Measurements from ENCODE around the gene CNTLN. TPM values are rescaled to one million over a fixed set of nuclear protein-coding genes. Genes with fewer than 3 reads are reported as not detected.

The CNTLN gene
- total RNA-seq, 1 donor from 2014 or later = 7.4 TPM

DNA sequence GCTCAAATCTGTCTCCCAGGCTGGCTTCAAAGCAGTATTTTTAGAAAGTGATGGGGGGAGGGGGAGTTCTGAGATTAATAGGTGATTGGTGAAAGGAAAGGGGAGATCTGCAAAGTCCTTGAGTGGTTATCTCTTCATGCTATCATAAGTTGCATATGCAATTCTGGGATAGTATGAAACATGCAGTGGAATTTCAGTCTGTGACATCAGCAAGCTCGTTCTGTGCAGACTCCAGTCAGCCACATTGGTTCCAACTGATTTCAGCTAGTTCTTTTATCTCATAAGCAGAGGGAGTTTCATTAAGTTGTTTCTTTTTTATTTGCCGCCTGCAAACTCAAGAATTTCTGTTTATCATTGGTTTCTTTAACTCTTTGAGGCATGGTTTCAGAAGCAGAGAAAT lies 263.5 kb downstream of the CNTLN start:
- no peaks in the 10 kb centered on the region for H3K9me3 Mint-ChIP-seq (ENCODE audit: unreplicated experiment)
- TF ChIP-seq, protein P1, sequence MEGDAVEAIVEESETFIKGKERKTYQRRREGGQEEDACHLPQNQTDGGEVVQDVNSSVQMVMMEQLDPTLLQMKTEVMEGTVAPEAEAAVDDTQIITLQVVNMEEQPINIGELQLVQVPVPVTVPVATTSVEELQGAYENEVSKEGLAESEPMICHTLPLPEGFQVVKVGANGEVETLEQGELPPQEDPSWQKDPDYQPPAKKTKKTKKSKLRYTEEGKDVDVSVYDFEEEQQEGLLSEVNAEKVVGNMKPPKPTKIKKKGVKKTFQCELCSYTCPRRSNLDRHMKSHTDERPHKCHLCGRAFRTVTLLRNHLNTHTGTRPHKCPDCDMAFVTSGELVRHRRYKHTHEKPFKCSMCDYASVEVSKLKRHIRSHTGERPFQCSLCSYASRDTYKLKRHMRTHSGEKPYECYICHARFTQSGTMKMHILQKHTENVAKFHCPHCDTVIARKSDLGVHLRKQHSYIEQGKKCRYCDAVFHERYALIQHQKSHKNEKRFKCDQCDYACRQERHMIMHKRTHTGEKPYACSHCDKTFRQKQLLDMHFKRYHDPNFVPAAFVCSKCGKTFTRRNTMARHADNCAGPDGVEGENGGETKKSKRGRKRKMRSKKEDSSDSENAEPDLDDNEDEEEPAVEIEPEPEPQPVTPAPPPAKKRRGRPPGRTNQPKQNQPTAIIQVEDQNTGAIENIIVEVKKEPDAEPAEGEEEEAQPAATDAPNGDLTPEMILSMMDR (IDR thresholded peaks at IDR 0.05; ENCODE audit: unreplicated experiment) = no peak
- no peak for DNase-seq (ENCODE audit: low spot score)
- H3K27me3 Mint-ChIP-seq (ENCODE audit: unreplicated experiment) = no peaks in the 10 kb centered on the region
- H3K4me1 Mint-ChIP-seq (ENCODE audit: unreplicated experiment) = no peaks in the 10 kb centered on the region
- no peaks in the 10 kb centered on the region for H3K36me3 Mint-ChIP-seq (ENCODE audit: low read depth, unreplicated experiment)
- no peak overlapping the region for H3K27ac Mint-ChIP-seq (ENCODE audit: unreplicated experiment)
- no peak overlapping the region for H3K4me3 Mint-ChIP-seq (ENCODE audit: unreplicated experiment)

DNA sequence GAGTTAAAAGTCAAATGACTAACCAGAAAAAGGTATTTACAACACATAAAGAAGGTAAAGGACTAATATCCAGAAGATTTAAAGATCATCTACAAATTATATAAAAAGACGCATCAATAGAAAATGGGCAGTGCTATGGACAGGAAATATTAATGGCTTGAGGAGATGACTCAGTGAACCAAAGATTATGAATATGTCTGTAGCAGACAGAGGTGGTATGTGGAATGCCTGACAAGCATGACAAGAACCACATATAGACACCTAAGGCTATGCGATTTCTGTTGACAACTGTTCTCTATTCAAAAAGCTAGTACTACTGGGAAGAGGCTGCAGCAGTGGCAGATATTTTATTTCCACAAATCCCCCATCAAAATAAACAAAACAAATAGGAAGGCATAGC lies 267.0 kb downstream of the CNTLN start:
- H3K9me3 Mint-ChIP-seq (ENCODE audit: unreplicated experiment) = no peaks in the 10 kb centered on the region
- DNase-seq (ENCODE audit: low spot score) = no peak
- no peaks in the 10 kb centered on the region for H3K4me1 Mint-ChIP-seq (ENCODE audit: unreplicated experiment)
- H3K27me3 Mint-ChIP-seq (ENCODE audit: unreplicated experiment) = no peaks in the 10 kb centered on the region
- no peak overlapping the region for H3K4me3 Mint-ChIP-seq (ENCODE audit: unreplicated experiment)
- TF ChIP-seq, protein P1 (IDR thresholded peaks at IDR 0.05; ENCODE audit: unreplicated experiment) = no peak
- H3K36me3 Mint-ChIP-seq (ENCODE audit: low read depth, unreplicated experiment) = no peaks in the 10 kb centered on the region
- H3K27ac Mint-ChIP-seq (ENCODE audit: unreplicated experiment) = no peak overlapping the region

DNA sequence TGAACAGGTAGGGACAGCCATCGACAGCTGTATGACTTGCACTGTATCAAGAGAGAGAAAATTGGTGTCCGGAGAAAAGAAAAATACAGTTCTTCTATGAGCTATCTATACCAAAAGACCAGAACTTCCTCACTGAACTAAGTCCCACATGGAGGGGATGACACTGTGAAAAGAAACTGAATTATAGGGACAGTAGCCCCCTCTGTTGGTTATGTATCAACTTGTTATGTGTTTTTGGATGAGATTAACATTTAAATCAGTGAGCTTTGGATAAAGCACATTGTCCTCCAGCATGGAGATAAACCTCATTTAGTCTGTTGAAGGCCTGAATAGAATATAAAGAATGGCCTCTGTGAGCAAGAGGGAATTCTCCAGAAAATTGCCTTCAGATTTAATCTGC lies 267.5 kb downstream of the CNTLN start:
- Mint-ChIP-seq H3K4me3 (ENCODE audit: unreplicated experiment) (no peak overlapping the region), H3K4me1 (ENCODE audit: unreplicated experiment) (no peaks in the 10 kb centered on the region), H3K27ac (ENCODE audit: unreplicated experiment) (no peak overlapping the region), H3K36me3 (ENCODE audit: low read depth, unreplicated experiment) (no peaks in the 10 kb centered on the region), H3K27me3 (ENCODE audit: unreplicated experiment) (no peaks in the 10 kb centered on the region), H3K9me3 (ENCODE audit: unreplicated experiment) (no peaks in the 10 kb centered on the region)
- TF ChIP-seq, protein P1 (IDR thresholded peaks at IDR 0.05; ENCODE audit: unreplicated experiment) = peak; percentile 41
- DNase-seq (ENCODE audit: low spot score) = peak; percentile 11

DNA sequence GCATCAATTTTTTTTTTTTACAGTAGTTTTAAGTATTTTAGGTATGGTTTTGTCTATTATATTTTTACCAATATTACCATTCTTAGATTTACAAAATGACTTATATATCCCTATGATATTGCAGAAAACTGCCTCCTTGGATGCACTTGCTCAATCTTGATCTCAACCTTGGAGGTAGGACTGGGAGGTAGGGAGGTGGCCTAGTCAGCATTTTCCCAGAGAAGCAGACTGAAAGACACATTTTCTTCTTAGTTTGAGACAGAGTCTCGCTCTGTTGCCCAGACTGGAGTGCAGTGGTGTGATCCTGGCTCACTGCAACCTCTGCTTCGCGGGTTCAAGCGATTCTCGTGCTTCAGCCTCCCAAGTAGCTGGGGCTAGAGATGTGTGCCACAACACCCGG lies 268.7 kb downstream of the CNTLN start:
- Mint-ChIP-seq H3K9me3 (ENCODE audit: unreplicated experiment) (no peaks in the 10 kb centered on the region), H3K4me1 (ENCODE audit: unreplicated experiment) (no peaks in the 10 kb centered on the region), H3K27me3 (ENCODE audit: unreplicated experiment) (no peaks in the 10 kb centered on the region), H3K36me3 (ENCODE audit: low read depth, unreplicated experiment) (no peaks in the 10 kb centered on the region), H3K4me3 (ENCODE audit: unreplicated experiment) (no peak overlapping the region), H3K27ac (ENCODE audit: unreplicated experiment) (no peak overlapping the region)
- TF ChIP-seq, protein P1 (IDR thresholded peaks at IDR 0.05; ENCODE audit: unreplicated experiment) = no peak
- DNase-seq (ENCODE audit: low spot score) = no peak

DNA sequence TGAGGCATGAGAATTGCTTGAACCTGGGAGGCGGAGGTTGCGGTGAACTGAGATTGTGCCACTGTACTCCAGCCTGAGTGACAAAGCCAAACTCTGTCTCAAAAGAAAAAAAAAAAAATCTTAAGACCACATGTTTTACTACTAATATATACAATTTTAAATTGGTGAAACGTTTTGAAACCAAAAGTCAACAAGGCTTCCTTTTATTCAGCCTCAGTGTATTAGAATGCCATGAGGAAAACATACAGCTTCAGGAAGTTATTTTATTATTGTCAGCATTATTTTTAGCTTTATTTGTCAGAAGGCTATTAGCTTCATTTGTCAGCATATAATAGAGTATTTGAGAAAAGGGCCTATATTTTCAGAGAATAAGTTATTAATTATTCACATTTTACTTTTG lies 280.1 kb downstream of the CNTLN start:
- Mint-ChIP-seq H3K27me3 (ENCODE audit: unreplicated experiment) (no peaks in the 10 kb centered on the region), H3K27ac (ENCODE audit: unreplicated experiment) (no peak overlapping the region), H3K4me3 (ENCODE audit: unreplicated experiment) (no peak overlapping the region), H3K9me3 (ENCODE audit: unreplicated experiment) (no peaks in the 10 kb centered on the region), H3K36me3 (ENCODE audit: low read depth, unreplicated experiment) (no peaks in the 10 kb centered on the region), H3K4me1 (ENCODE audit: unreplicated experiment) (no peaks in the 10 kb centered on the region)
- no peak for DNase-seq (ENCODE audit: low spot score)
- TF ChIP-seq, protein P1 (IDR thresholded peaks at IDR 0.05; ENCODE audit: unreplicated experiment) = no peak

All from endothelial cell (in vitro differentiated cells).